ENCODE results near the gene SPAG17.
A peak's percentile ranks its signal among the peaks of the same experiment; 100 is the strongest.

Gene SPAG17

GRCh38 chr1:118177998-118178397 is 7.0 kb downstream of the SPAG17 start:
- FAIRE-seq (no peak), DNase-seq (ENCODE audit: extremely low spot score, insufficient read length, low read depth) (no peak)

DNA sequence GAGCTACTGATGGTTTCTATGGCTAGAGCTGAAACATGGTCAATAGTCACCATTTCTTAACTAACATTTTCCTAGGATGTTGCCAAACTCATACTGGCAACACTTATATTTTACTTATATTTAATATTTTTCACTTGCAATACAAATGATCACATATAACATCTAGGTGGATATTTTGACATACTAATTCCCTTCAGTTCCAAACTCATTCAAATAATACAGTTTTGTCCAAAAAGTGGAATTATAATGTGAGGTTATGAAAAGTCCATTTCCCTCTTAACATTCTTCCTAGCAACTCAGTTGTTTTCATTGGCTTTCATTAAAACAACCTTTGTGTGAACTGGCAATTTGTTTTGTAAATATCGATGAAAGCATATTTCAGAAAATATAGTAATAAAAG is 16.0 kb downstream of the SPAG17 start:
- DNase-seq (ENCODE audit: extremely low spot score, insufficient read length, low read depth) (no peak), FAIRE-seq (no peak)

DNA sequence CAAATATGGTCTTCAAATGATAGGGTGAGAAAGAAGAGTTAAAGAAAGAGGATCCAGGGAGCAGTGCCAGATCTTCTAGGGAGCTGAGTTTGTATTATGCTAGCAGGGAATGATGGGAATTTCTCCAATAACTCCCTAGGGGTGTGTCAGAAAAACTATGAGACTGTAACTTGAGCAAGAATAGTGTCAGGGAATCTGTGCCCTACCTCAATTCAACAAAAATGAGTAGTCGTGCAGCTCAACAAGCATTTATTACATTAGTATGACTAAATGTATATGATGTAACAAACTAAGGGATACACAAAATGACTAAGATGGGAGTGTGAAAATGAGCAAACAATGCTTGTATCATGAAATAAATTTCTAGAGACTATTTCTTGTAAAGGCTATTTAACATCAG is 24.2 kb downstream of the SPAG17 start:
- no peak for FAIRE-seq
- DNase-seq (ENCODE audit: extremely low spot score, insufficient read length, low read depth): no peak

DNA sequence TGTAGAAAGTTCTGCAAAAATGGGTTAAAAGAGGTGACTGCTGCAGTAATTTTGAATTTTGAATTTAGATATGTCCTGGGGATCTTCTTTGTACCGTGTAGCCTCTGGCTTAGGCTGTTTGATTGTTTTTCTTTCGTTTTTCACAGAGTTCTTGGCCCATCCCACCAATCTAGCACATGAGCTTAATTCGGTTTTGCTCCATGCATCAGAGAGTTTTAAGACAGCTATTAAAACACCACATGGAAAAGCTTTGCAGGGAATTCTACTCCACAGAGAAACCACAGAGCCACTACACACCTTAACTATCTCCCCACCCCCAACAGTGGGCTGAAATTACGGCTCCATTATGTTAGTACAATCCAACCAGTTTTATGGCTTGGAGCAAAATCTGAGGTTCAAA is 25.5 kb downstream of the SPAG17 start:
- FAIRE-seq: no peak

GRCh38 chr1:118158924-118159323 is 26.1 kb downstream of the SPAG17 start:
- no peak for DNase-seq (ENCODE audit: extremely low spot score, insufficient read length, low read depth)
- no peak for FAIRE-seq

More for the DNA sequence above, 25.5 kb downstream of the SPAG17 start:
- DNase-seq (ENCODE audit: extremely low spot score, insufficient read length, low read depth): no peak

- no peak for DNase-seq (ENCODE audit: extremely low spot score, insufficient read length, low read depth)
- no peak for FAIRE-seq
These were observed 27.5 kb downstream of the SPAG17 start for GRCh38 chr1:118157506-118157905.

DNA sequence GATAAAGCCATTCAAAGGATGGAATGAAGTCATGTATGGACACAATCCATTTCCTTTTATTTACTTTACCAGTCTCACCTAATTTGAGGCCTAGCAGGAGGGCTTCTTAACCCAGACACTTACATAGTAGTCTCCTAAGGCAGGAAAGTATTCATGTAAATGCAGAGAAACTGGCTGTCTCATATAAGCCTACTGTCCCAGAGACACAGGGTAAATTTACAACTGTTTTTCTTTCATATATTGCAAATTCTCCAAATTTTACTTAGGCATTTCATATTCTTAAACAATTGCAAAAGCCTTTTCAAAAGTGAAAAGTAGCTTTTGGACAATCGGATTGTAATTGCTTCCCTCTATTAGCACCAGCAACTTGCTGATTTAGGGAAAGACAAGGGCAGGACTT is 29.9 kb downstream of the SPAG17 start:
- DNase-seq (ENCODE audit: extremely low spot score, insufficient read length, low read depth): no peak
- no peak for FAIRE-seq

DNA sequence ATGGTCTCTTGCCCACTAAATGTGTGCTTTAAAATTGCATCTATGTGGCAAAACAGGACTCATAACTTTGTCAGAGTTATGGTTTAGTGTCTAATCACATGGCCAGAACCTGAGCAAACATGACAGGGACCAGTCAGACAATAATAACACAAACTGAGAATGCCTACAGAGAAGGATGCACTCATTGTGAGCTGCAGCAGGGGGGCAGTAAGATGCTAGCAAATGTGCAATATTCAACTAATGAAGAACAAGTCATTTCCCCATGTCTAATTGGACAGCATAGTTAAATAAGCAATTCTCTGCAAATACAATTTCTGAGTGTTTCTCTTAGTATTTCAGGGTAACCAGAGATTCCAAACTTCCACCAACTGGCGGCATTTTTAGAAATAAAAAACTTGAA is 30.8 kb downstream of the SPAG17 start:
- FAIRE-seq (peak; percentile 47), DNase-seq (ENCODE audit: extremely low spot score, insufficient read length, low read depth) (no peak)

GRCh38 chr1:118151312-118151937 is 33.6 kb downstream of the SPAG17 start:
- DNase-seq (ENCODE audit: extremely low spot score, insufficient read length, low read depth): peak; percentile 3
- peak; percentile 81 for FAIRE-seq

- DNase-seq (ENCODE audit: extremely low spot score, insufficient read length, low read depth) (no peak), FAIRE-seq (no peak)
These were observed 35.2 kb downstream of the SPAG17 start for GRCh38 chr1:118149799-118150198.

DNA sequence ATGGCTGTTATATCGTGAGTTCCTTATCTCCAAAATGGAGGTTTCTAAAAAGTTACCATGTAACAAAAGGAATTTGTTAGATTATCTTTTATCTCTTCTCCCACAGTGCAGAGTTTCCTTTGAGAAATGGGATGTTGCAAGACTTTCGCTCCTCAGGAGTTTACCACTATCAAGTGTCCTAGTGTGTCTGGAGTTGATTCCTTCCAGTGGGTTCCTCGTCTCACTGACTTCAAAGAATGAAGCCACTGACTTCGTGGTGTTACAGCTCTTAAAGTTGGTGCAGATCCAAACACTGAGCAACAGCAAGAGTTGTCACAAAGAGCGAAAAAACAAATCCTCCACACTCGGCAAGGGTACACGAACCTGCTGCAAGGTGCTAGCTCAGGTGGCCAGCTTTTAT is 37.0 kb downstream of the SPAG17 start:
- DNase-seq (ENCODE audit: extremely low spot score, insufficient read length, low read depth): no peak
- no peak for FAIRE-seq

DNA sequence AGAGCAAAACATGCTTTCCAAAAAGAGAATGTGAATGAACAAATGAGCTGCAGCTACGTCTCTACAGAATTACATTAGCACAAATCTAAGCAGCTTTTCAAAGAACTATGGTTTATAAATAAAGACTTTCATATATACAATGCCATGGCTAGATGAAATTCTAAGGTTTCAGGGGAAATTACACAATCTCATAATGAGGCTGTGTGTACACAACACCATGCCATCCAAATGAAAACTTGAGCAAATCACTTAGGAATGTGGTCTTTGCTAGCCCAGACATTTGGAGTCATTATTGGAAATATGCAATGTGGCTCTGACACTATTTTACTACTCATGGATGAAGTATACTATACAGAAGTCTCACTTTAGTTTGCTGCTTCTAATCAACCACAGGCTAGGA is 37.5 kb downstream of the SPAG17 start:
- no peak for DNase-seq (ENCODE audit: extremely low spot score, insufficient read length, low read depth)
- FAIRE-seq: no peak

DNA sequence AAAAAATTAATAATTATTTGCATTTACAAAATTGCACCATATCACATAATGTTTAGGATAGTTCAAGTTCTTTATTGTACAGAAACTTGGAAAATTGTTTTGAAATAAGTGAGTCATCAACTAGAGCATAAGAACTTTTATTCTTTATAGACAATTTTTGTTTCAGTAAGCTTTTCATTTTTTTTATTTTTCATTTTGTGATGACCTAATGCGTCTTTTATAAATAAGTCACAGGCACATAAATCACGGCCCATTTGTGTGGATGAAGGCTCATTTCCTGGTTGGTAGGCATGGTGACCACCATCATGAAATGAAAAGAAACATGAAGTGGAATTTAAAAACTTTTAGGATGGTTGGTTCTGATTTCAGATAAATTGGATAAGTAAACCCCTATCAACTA is 39.3 kb downstream of the SPAG17 start:
- no peak for FAIRE-seq
- DNase-seq (ENCODE audit: extremely low spot score, insufficient read length, low read depth): no peak

DNA sequence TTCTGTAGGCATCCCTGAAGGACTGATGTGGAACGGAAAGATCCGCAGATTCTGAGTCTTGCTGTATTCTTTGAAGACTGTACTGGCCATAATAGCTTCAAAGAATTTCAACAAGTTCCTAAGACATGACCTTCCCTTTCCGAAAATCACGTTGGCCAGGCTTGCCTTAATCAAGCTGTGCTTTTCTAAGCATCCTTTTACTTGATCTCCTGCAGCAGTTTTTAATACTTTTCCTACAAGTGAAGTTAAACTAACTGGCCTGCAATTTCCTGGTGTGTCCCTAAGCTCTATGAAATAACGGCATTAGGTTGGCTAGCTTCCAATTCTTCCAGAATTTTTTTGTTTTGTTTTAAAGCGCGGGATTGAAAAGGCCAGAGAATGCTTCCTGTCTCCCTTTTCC is 40.3 kb downstream of the SPAG17 start:
- FAIRE-seq (no peak), DNase-seq (ENCODE audit: extremely low spot score, insufficient read length, low read depth) (no peak)

GRCh38 chr1:118143831-118144230 is 41.2 kb downstream of the SPAG17 start:
- FAIRE-seq (no peak), DNase-seq (ENCODE audit: extremely low spot score, insufficient read length, low read depth) (no peak)

DNA sequence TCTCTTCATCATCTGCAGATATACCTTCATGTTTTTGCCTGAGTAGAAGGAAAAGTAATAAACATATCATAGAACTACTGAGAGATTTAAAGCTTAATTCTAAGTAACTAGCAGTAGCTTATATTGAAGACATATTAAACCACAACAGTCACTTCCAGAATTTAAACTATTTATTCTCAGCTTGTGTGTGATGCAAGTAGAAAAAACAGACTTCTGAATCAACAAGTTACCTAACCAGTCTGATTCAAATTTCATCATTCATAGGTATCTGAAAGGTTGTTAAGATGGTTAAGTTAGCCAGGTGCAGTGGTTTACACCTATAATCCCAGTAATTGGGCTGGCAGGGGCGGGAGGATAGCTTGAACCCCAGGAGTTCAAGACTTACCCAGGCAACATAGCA is 41.9 kb downstream of the SPAG17 start:
- FAIRE-seq (no peak), DNase-seq (ENCODE audit: extremely low spot score, insufficient read length, low read depth) (no peak)

- FAIRE-seq: no peak
- no peak for DNase-seq (ENCODE audit: extremely low spot score, insufficient read length, low read depth)
These were observed 42.5 kb downstream of the SPAG17 start for GRCh38 chr1:118142546-118142945.

- DNase-seq (ENCODE audit: extremely low spot score, insufficient read length, low read depth) (no peak), FAIRE-seq (no peak)
These were observed 47.1 kb downstream of the SPAG17 start for GRCh38 chr1:118137900-118138299.

GRCh38 chr1:118136187-118136941 is 48.7 kb downstream of the SPAG17 start:
- DNase-seq (ENCODE audit: extremely low spot score, insufficient read length, low read depth): peak; percentile 20

GRCh38 chr1:118132000-118132399 is 53.0 kb downstream of the SPAG17 start:
- no peak for FAIRE-seq
- DNase-seq (ENCODE audit: extremely low spot score, insufficient read length, low read depth): no peak

More at GRCh38 chr1:118136187-118136941, 48.7 kb downstream of the SPAG17 start:
- peak; percentile 92 for FAIRE-seq

GRCh38 chr1:118128761-118129160 is 56.3 kb downstream of the SPAG17 start:
- FAIRE-seq: no peak
- no peak for DNase-seq (ENCODE audit: extremely low spot score, insufficient read length, low read depth)

DNA sequence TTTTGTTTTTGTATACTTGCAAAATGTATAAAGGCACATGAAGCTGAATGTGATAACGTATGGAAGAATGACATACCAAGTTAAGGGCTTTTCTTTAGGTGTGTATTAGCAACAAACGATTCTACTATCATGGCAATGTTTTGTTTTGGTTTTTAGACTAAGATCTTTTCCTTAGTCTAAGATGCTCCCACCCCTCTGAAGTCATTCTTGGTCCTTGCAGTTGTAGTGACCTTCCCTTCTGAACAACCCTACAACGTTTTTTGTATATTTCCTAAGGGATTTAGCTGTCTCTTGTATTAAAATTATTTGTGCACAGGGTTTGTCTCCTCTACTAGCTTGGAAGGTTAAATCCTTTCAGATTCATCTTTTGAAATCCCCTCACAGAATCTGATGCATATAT is 61.0 kb downstream of the SPAG17 start:
- FAIRE-seq (no peak), DNase-seq (ENCODE audit: extremely low spot score, insufficient read length, low read depth) (no peak)

Data from GM18507 (cell line).